ENCODE data around the gene CCDC87.
A peak's percentile ranks its signal among the peaks of the same experiment; 100 is the strongest.
"Not testable (repeated sequence)": the region's sequence is repeated elsewhere in the genome, so short reads cannot be mapped to it uniquely, and the experiment has no call there.

Gene CCDC87, protein sequence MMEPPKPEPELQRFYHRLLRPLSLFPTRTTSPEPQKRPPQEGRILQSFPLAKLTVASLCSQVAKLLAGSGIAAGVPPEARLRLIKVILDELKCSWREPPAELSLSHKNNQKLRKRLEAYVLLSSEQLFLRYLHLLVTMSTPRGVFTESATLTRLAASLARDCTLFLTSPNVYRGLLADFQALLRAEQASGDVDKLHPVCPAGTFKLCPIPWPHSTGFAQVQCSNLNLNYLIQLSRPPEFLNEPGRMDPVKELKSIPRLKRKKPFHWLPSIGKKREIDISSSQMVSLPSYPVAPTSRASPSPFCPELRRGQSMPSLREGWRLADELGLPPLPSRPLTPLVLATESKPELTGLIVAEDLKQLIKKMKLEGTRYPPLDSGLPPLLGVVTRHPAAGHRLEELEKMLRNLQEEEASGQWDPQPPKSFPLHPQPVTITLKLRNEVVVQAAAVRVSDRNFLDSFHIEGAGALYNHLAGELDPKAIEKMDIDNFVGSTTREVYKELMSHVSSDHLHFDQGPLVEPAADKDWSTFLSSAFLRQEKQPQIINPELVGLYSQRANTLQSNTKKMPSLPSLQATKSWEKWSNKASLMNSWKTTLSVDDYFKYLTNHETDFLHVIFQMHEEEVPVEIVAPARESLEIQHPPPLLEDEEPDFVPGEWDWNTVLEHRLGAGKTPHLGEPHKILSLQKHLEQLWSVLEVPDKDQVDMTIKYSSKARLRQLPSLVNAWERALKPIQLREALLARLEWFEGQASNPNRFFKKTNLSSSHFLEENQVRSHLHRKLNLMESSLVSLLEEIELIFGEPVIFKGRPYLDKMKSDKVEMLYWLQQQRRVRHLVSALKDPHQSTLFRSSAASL

DNA sequence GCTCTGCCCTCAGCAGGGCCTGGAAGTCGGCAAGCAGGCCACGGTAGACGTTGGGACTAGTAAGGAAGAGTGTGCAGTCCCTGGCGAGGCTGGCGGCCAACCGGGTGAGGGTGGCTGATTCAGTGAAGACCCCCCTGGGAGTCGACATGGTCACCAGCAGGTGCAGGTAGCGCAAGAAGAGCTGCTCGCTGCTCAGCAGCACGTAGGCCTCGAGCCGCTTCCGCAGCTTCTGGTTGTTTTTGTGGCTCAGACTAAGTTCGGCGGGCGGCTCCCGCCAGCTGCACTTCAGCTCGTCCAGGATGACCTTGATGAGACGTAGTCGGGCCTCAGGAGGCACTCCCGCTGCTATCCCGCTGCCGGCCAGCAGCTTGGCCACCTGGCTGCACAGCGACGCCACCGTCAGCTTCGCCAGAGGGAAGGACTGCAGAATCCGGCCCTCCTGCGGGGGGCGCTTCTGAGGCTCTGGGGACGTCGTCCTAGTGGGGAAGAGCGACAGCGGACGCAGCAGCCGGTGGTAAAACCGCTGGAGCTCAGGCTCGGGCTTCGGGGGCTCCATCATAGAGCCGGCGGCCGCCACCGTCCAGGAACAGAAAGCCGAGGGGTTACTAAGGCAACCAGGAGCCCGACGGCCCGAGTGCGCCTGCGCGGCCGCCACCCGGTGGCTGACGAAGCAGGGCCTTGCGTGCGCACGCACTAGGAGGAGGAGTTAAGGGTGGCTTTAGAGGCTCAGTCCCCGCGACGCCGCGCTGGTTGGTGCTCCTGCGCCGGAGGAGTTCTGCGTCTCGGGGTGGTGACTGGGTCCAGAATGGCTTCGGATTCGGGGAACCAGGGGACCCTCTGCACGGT, at the start of gene CCDC87, which contains the start of gene CCS:
CCDC87 (minus strand) TSS at position 607 of the 846 bp plus-strand sequence; CDS start at position 559, 48 bp downstream.
CCS (plus strand) TSS at position 729 of the 846 bp plus-strand sequence; CDS start at position 806, 77 bp downstream.
- peak; percentile 98 for DNase-seq (ENCODE audit: low read depth)

DNA sequence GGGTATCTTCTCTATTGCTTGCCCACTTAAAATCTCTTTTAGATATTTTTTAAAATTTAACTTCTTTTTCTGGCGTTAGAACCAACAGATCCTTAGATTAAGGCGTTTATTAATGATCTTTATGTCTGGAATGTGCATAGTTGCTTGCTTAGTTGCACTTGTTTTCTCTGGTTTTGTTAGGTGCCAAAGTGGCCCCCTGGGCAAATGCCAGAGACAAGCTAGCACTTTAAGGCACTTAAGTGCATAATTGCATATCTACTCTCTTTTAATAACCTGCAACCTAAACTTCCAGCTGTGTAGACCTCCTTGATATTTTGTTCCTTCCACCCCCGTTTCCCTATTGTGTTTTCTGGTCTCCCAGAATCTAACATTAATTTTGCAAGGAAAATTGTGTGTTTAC, 49.0 kb upstream of the CCDC87 start:
- DNase-seq (ENCODE audit: low read depth): no peak

GRCh38 chr11:66639814-66640340, 47.0 kb upstream of the CCDC87 start:
- not testable (repeated sequence) for DNase-seq (ENCODE audit: low read depth)

DNA sequence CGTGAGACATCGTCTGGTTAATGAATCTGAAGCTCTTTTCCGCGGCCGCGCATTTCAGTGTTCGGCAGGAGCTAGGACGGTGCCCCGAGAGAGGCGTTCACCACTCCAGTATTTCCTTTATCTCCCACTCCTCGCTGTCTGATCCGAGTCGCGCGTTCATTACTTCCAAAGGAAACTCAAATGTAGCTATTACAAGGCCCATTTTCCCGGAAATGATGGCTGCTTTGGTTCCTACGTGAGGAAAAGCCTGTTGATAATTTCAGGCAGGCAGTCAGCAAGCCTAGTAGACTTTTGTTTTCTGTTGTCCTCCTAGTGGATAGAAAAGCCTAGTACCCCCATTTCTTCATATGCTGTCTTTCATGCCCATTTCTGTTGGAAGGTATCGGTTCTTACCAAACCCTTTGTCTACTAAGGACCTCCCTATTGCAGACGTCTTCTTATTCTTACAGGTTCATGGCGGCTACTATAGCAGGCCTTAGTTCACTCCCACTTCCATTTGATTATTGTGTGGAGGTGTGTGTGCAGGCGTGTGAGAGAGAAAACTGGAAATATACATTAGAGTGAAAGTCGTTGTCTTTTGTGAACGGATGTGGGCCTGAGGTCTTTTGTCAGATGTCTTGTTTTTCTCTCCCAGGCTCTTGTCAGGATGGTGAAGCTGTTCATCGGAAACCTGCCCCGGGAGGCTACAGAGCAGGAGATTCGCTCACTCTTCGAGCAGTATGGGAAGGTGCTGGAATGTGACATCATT, 46.4 kb upstream of the CCDC87 start:
- no peak for DNase-seq (ENCODE audit: low read depth)

DNA sequence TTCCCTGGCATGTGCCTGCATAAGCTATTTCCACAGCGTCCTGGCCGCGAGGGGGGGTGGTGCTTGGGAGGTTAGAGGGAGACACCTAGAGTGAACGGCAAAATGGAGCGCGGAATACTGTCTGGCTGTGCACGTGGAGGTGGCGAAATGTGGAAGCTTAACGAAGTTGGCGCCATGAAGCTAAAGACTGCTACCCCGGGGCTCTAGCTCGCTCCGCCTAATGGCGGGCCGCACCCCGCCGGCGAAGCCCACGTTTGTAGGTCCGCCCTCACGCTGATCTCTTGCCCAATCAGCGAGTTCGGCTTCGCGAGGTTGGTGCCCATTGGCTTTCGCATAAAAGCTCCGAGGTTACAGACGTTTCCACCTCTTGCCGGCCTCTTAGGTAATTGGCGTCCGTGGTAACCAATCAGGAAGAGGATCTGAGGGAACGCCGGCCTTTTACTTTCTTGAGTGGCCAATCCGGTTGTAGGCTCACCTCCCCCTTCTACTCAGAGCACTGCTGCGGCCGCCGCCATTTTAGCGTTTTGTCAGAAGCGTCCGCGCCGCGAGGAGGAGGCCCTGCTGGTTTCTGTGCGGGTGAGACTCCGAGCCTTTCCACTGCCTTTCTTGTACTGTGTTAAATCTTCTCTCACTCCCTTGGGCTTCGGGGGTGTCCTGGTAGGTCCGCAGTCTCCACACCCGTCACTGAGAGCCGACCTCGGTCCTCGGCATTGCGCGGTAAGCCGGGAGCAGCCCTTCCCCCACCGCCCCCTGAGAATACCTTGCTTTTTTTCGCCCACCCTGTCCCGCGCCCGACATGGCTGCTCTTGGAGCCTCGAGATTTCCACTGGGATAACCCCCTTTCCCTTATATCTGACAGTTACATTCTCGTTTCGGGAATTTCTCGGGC, 45.6 kb upstream of the CCDC87 start, which contains the start of gene RBM4:
RBM4 (plus strand) TSS at position 527 of the 889 bp plus-strand sequence. CDS start 1,009 bp downstream, outside the sequence.
- peak; percentile 96 for DNase-seq (ENCODE audit: low read depth)

DNA sequence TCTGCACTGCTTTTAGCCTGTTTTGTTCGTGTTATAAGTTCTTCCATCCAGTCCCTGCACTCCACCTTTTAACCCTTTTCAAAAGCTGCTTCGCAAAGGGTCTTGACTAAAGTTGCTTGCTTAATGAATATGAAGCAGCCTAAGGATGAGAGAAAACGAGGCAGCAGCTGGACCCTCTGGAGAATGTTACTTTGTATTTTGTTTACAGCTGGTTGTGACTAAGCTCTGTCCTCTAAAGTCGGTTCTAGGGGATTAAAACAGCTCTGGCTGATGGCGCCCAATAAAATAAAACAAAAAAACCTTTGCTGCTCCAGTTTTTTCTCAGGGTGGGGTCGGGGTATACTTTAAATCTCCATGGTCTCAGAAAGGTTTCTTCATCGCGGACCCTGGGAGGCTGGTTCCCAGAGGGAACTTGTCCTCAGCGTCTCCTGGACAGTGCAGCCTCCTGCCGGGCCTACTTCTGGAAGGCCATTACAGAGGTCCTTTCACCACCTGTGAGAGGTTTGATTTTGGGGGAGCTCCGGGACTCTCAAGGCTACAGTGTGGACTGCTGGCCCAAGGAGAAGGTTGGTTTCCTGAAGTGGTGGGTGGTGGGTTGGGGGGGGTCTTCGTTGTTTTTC, 44.8 kb upstream of the CCDC87 start:
- no peak for DNase-seq (ENCODE audit: low read depth)

- no peak for DNase-seq (ENCODE audit: low read depth)
These were observed 43.5 kb upstream of the CCDC87 start for GRCh38 chr11:66636411-66636810.

DNA sequence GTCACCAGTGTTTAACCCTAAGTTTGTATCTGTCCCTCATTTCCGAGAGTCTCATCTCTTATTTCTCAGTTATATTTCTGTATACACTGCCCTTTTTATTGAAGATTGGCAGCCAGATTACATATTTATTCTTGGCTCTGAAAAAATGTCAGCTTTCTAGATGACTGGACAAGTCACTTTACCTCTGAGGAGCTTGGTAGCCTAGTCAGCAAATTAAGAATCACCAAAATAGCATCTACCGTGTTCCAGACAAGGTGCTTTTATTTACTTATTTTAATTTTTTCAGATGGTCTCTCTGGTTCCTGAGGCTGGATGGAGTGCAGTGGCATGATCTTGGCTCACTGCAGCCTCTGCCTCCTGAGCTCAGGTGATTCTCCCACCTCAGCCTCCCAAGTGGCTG, 40.1 kb upstream of the CCDC87 start:
- DNase-seq (ENCODE audit: low read depth): no peak

DNA sequence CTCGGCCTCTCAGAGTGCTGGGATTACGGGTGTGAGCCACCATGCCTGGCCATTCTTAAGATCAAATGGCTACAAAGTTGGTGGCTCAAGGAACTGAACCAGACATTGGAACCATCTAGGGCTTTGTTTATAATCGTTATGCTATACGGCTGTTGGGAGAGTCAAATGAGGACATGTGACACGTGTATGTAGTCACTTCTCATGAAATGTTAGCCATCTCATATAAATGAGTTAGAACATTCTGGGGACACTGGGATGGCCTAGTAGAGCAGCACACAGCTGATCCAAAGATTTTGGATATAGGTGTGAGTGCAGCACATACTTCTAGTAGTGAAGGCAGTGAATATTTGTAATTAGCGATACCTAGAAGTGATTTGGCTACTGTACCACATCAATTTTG, 39.0 kb upstream of the CCDC87 start:
- no peak for DNase-seq (ENCODE audit: low read depth)

GRCh38 chr11:66629356-66629755, 36.5 kb upstream of the CCDC87 start:
- no peak for DNase-seq (ENCODE audit: low read depth)

DNA sequence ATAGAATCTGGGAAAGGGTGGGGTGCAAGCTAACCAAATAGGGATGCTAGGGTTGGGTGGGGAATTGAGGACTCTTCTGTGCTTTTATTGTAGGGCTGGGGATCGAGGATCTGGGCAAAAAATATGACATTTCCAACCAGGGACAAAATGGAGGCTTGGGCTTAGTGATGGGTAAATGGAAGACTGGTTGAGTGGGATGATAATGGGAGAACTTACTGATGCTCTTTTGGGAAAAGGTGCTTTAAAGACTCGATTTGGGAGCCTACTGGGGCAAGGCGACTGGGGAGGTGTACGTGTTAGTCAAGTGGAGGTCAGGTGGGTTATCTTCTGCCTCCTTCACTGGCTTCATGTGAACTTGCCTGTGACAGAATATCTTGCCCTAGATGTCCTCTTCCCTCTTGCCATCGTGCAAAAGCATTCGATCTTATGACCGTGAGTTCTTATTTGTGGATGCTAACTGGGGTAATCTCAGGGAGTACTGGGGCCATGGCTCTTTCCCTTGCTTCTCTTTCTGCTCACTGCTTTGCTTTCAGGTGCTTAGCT, 35.3 kb upstream of the CCDC87 start:
- DNase-seq (ENCODE audit: low read depth): no peak

DNA sequence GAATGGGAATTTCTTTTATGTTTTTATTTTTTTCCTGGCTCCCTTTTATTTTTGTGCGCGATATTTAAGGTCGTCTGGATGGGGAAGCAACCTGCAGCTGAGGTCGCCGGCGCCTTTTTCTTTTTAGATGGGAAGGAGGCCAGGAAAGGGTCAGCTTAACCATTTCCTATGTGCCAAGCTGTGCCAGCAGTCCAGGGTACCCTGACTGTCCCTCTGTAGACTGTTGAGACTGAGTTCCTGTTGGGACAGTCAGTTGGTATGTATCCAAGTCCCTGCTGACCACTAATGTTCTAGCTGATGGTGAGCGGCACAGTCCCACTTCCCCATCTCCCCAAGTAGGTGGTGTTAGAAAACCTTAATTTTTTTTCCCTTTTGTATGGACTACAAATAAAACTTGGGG, 34.1 kb upstream of the CCDC87 start:
- DNase-seq (ENCODE audit: low read depth): no peak

DNA sequence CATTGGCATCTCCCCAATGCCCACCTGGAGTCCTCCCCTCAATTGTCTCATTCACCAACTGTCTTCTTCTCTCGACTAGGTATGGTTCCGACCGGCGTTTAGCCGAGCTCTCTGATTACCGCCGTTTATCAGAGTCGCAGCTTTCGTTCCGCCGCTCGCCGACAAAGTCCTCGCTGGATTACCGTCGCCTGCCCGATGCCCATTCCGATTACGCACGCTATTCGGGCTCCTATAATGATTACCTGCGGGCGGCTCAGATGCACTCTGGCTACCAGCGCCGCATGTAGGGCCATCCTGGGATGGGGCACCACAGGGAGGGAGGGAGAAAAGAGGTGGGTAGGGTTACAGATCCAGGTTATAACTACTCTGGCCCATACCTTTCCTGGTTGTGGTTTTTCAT, 33.5 kb upstream of the CCDC87 start:
- DNase-seq (ENCODE audit: low read depth): no peak

DNA sequence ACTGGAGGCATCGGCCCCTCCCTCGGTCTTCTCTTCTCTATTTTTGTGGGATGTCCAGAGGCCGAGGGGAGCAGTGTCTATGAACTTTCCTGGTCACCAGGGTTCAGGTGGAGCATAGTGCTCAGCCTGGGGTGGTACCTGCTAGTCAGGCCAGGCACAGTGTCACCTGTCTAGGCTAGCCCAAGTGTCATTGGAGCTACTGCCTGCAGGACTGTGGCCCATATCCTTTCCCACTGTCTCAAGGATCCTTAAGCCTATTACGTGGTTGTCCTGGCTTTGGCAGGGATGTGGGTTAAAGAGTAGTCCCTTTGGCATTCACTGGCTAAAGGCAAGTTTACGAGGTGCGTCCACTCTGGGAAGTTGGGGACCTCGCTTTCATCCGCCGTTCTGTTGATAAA, 32.9 kb upstream of the CCDC87 start:
- DNase-seq (ENCODE audit: low read depth): no peak

DNA sequence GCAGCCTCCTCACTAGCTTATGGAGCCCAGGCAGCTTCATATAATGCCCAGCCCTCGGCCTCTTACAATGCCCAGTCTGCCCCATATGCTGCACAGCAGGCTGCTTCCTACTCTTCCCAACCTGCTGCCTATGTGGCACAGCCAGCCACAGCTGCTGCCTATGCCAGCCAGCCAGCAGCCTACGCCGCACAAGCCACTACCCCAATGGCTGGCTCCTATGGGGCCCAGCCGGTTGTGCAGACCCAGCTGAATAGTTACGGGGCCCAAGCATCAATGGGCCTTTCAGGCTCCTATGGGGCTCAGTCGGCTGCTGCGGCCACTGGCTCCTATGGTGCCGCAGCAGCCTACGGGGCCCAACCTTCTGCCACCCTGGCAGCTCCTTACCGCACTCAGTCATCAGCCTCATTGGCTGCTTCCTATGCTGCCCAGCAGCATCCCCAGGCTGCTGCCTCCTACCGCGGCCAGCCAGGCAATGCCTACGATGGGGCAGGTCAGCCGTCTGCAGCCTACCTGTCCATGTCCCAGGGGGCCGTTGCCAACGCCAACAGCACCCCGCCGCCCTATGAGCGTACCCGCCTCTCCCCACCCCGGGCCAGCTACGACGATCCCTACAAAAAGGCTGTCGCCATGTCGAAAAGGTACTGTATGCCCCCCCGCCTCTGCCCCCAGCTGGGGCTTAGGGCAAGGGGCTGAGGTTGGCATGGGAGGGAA, 32.3 kb upstream of the CCDC87 start:
- no peak for DNase-seq (ENCODE audit: low read depth)

DNA sequence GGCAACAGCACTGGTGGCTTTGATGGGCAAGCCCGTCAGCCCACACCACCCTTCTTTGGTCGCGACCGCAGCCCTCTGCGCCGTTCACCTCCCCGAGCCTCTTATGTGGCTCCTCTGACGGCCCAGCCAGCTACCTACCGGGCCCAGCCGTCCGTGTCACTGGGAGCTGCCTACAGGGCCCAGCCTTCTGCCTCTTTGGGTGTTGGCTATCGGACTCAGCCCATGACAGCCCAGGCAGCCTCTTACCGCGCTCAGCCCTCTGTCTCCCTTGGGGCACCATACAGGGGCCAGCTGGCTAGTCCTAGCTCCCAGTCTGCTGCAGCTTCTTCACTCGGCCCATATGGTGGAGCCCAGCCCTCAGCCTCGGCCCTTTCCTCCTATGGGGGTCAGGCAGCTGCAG, 31.6 kb upstream of the CCDC87 start:
- no peak for DNase-seq (ENCODE audit: low read depth)

GRCh38 chr11:66619080-66619554, 26.3 kb upstream of the CCDC87 start:
- peak; percentile 40 for DNase-seq (ENCODE audit: low read depth)

GRCh38 chr11:66617155-66617834, 24.4 kb upstream of the CCDC87 start:
- no peak for DNase-seq (ENCODE audit: low read depth)

All from T-helper 22 cell (primary cell).